K562 (cell line): ENCODE measurements around the gene POLR2L. TPM values are rescaled to one million over a fixed set of nuclear protein-coding genes. Genes with fewer than 3 reads are reported as not detected.
A peak's percentile ranks its signal among the peaks of the same experiment; 100 is the strongest.

Experiments used
- ATAC-seq: fragments of 200-7000 bp; cut with Tn5 transposase; 3 replicates; pipeline ENCODE4 v1.9.1; 2020; ENCODE audit warnings: moderate library complexity
- BruUV-seq: library from RNA; stranded (reverse); fragments of 400-500 nt; replicated peaks from 2 replicates; lab custom pipeline; 2021; lab: Mats Ljungman, UMichigan
- CTCF ChIA-PET: fragments of 300-600 bp; formaldehyde crosslinking; extraction: SDS; loops from one replicate; lab custom pipeline; 2021; ENCODE audit warnings: low intra/inter-chr PET ratio; lab: Yijun Ruan, JAX
- POLR2A ChIA-PET: fragments of 300-600, 350-650 bp; sonication (Branson Sonifier 250); formaldehyde crosslinking; extraction: SDS; loops from one replicate; lab custom pipeline; 2021; ENCODE audit warnings: antibody characterized with exemption, inconsistent platforms; lab: Yijun Ruan, JAX
- DNase-seq, 4 experiments: peaks; one replicate each; pipeline versions ENCODE4 v3.0.0 to v3.0.0-alpha.2; 2011 to 2018; ENCODE audit warnings: low spot score in 3 of 4, mixed read lengths in 3 of 4; ENCODE audit errors: extremely low read depth in 1 of 4
- FAIRE-seq: peaks from 2 replicates; lab custom pipeline; 2011; peaks lifted over from hg19 to GRCh38; lab: Jason Lieb, UNC
- H2AFZ ChIP-seq: 2 replicates; pipeline ENCODE4 v1.6.0; 2011; ENCODE audit warnings: low read depth, low read length, control low read depth, inconsistent platforms
- H3K27ac ChIP-seq: fragments of 200-600 bp; 3 replicates; pipeline ENCODE4 v1.8.0; 2011; ENCODE audit warnings: low read depth, mild to moderate bottlenecking, control low read depth, inconsistent platforms, low read length, moderate library complexity, mixed read lengths; ENCODE audit errors: extremely low read depth
- H3K27me3 ChIP-seq, 2 experiments: fragments of 300-600 bp in 1 of 2; 2 replicates in 1 of 2; 3 replicates in 1 of 2; pipeline versions ENCODE4 v1.6.0 to v1.8.0; 2011; ENCODE audit warnings: inconsistent platforms in 2 of 2, low read length in 2 of 2, mild to moderate bottlenecking in 1 of 2, mixed read lengths in 1 of 2, moderate library complexity in 1 of 2; ENCODE audit not compliant: control insufficient read depth in 2 of 2, insufficient read depth in 2 of 2
- H3K36me3 ChIP-seq: fragments of 300-600 bp; 3 replicates; pipeline ENCODE4 v1.8.0; 2011; ENCODE audit warnings: mild to moderate bottlenecking, low read length, inconsistent platforms; ENCODE audit not compliant: control insufficient read depth, insufficient read depth
- H3K4me1 ChIP-seq, 2 experiments: fragments of 200-600 bp in 1 of 2; replicated peaks in 1 of 2; 2 replicates in 1 of 2; 3 replicates in 1 of 2; pipeline versions ENCODE4 v1.5.1 to v1.8.0; 2011; ENCODE audit warnings: inconsistent platforms in 2 of 2, low read length in 2 of 2, mild to moderate bottlenecking in 1 of 2, mixed read lengths in 1 of 2, moderate library complexity in 1 of 2; ENCODE audit not compliant: control insufficient read depth in 2 of 2, insufficient read depth in 2 of 2
- H3K4me2 ChIP-seq: 2 replicates; pipeline ENCODE4 v1.6.1; 2011; ENCODE audit warnings: low read length, control low read depth, inconsistent platforms, mixed read lengths; ENCODE audit not compliant: insufficient read depth
- H3K4me3 ChIP-seq: fragments of 200-600 bp; sonication (generic), shearing (Covaris generic); 2 replicates; pipeline ENCODE4 v1.5.1; 2016; ENCODE audit warnings: control low read depth, inconsistent platforms
- H3K79me2 ChIP-seq: fragments of 200-600 bp; 3 replicates; pipeline ENCODE4 v1.8.0; 2011; ENCODE audit warnings: low read length, inconsistent platforms; ENCODE audit not compliant: control insufficient read depth, insufficient read depth
- H3K9ac ChIP-seq, 2 experiments: 2 replicates each; pipeline versions ENCODE4 v1.6.0 to v1.6.1; 2011; ENCODE audit warnings: low read depth in 2 of 2, low read length in 2 of 2, control low read depth in 1 of 2, inconsistent platforms in 1 of 2, mild to moderate bottlenecking in 1 of 2, mixed read lengths in 1 of 2; ENCODE audit not compliant: insufficient read depth in 1 of 2
- H3K9me1 ChIP-seq: one replicate; pipeline ENCODE4 v1.6.0; 2011; ENCODE audit warnings: inconsistent platforms, mild to moderate bottlenecking, low read length, moderate library complexity; ENCODE audit not compliant: control insufficient read depth, insufficient read depth
- H3K9me3 ChIP-seq: replicated peaks from 2 replicates; pipeline ENCODE4 v1.5.1; 2011; ENCODE audit warnings: low read depth, low read length, inconsistent platforms; ENCODE audit not compliant: control insufficient read depth, insufficient read depth
- H4K20me1 ChIP-seq: replicated peaks from 2 replicates; pipeline ENCODE4 v1.6.1; 2011; ENCODE audit warnings: low read length, inconsistent platforms, mixed read lengths; ENCODE audit not compliant: control insufficient read depth, insufficient read depth
- E2F5 ChIP-seq: sonication (generic); formaldehyde crosslinking; IDR thresholded peaks from 2 replicates; pipeline ENCODE4 v1.8.0; 2022; ENCODE audit warnings: mild to moderate bottlenecking, missing genetic modification reagents
- E4F1 ChIP-seq: fragments of 250-450 bp; sonication (Bioruptor Pico); IDR thresholded peaks from 2 replicates; pipeline ENCODE4 v1.5.0; 2021; ENCODE audit warnings: mild to moderate bottlenecking, borderline replicate concordance
- GABPB2 ChIP-seq: fragments of 250-450 bp; sonication (Bioruptor Pico); conservative IDR thresholded peaks from 2 replicates; pipeline ENCODE4 v1.5.1; 2021; ENCODE audit warnings: mild to moderate bottlenecking
- KAT7 ChIP-seq: sonication (generic); formaldehyde crosslinking; IDR thresholded peaks from 2 replicates; pipeline ENCODE4 v1.8.0; 2022; ENCODE audit warnings: missing genetic modification reagents, mild to moderate bottlenecking, borderline replicate concordance
- MAZ ChIP-seq, 2 experiments: fragments of 450-650 bp in 1 of 2; sonication (generic) in 1 of 2; formaldehyde crosslinking; IDR thresholded peaks in 1 of 2; conservative IDR thresholded peaks in 1 of 2; 2 replicates each; pipeline versions ENCODE4 v1.4.0 to v1.5.0; 2020; ENCODE audit warnings: mild to moderate bottlenecking in 1 of 2, missing genetic modification reagents in 1 of 2
- OTX1 ChIP-seq: fragments of 450-650 bp; formaldehyde crosslinking; IDR thresholded peaks from 2 replicates; pipeline ENCODE4 v1.4.0; 2022; ENCODE audit warnings: mild to moderate bottlenecking
- PML ChIP-seq: IDR thresholded peaks from 2 replicates; pipeline ENCODE4 v1.6.1; 2012; ENCODE audit warnings: low read length, inconsistent platforms
- POLR2AphosphoS5 ChIP-seq: IDR thresholded peaks from 2 replicates; pipeline ENCODE4 v1.6.1; 2011; ENCODE audit warnings: mild to moderate bottlenecking, low read depth, low read length, moderate library complexity; ENCODE audit not compliant: control insufficient read depth, insufficient read depth
- SP1 ChIP-seq: sonication (generic); formaldehyde crosslinking; IDR thresholded peaks from 2 replicates; pipeline ENCODE4 v1.8.1; 2022; ENCODE audit warnings: mild to moderate bottlenecking, missing genetic modification reagents
- SRF ChIP-seq, 2 experiments: fragments of 250-450, 450-650 bp in 1 of 2; sonication (Bioruptor Pico) in 1 of 2; sonication (generic) in 1 of 2; formaldehyde crosslinking; IDR thresholded peaks; 2 replicates each; pipeline versions ENCODE4 v1.5.0 to v1.5.1; 2020 to 2022; ENCODE audit warnings: mild to moderate bottlenecking in 1 of 2, missing genetic modification reagents in 1 of 2
- THAP7 ChIP-seq: fragments of 250-450 bp; sonication (Bioruptor Pico); IDR thresholded peaks from 2 replicates; pipeline ENCODE4 v1.5.0; 2021
- THRB ChIP-seq: fragments of 450-650 bp; formaldehyde crosslinking; conservative IDR thresholded peaks from 2 replicates; pipeline ENCODE4 v1.4.0; 2022; ENCODE audit warnings: mild to moderate bottlenecking, missing genetic modification characterization
- ZNF121 ChIP-seq: sonication (generic); formaldehyde crosslinking; conservative IDR thresholded peaks from 2 replicates; pipeline ENCODE4 v1.8.0; 2022; ENCODE audit warnings: missing genetic modification reagents
- ZNF253 ChIP-seq: fragments of 250-450 bp; sonication (Bioruptor Pico); conservative IDR thresholded peaks from 2 replicates; pipeline ENCODE4 v1.6.1; 2021; ENCODE audit warnings: mild to moderate bottlenecking
- ZNF280B ChIP-seq: fragments of 250-450 bp; sonication (Bioruptor Pico); IDR thresholded peaks from 2 replicates; pipeline ENCODE4 v1.5.1; 2021; ENCODE audit warnings: mild to moderate bottlenecking
- WGBS: fragments of 100-300 bp; shearing (Covaris generic); methylation state at CpG from one replicate; pipeline ENCODE4 v1.1.6; 2016; ENCODE audit warnings: low coverage, mixed read lengths; ENCODE audit not compliant: insufficient coverage; ENCODE audit errors: missing lambda C conversion rate; 5-methylcytosine and 5-hydroxymethylcytosine counted together
- in situ Hi-C: fragments of 300-500 bp; cut with MboI; formaldehyde crosslinking; loops from 4 replicates; pipeline ENCODE4 v1.15.0; 2018; ENCODE audit warnings: inconsistent platforms, mixed read lengths
- intact Hi-C: fragments of 100-400 bp; cut with micrococcal nuclease; formaldehyde crosslinking; loops from 2 replicates; pipeline ENCODE4 v1.14.2; 2022
- polyA plus RNA-seq, 8 experiments: library from polyadenylated mRNA; depleted of rRNA in 4 of 8; stranded (reverse) in 5 of 8; unstranded in 3 of 8; fragments of >200 nt; fragmentation: Nextera tagmentation in 2 of 8; fragmentation: Illumina TruSeq in 1 of 8; extraction: Ambion mirVana in 2 of 8; extraction: Trizol in 1 of 8; gene quantifications; 2 replicates each; pipeline versions ENCODE4 v1.2.1 to v1.2.3, GENCODE V29; 2011 to 2014; ENCODE audit warnings: inconsistent platforms in 1 of 8, missing spikeins in 1 of 8
- total RNA-seq, 7 experiments: library from RNA; depleted of rRNA in 6 of 7; stranded (reverse); fragments of >200 nt in 6 of 7; fragmentation: Illumina TruSeq in 2 of 7; extraction: Trizol in 2 of 7; gene quantifications; 2 replicates each; pipeline versions ENCODE4 v1.2.1 to v1.2.3, GENCODE V29; 2011 to 2021; ENCODE audit warnings: low replicate concordance in 1 of 7

POLR2L gene
- total and polyA plus RNA-seq, 9 of the 15 experiments (the other 6 are each of a cell fraction or from before 2014, with no cell fraction given): 38.3 to 688 (median 108) TPM

GRCh38 chr11:813072-813455 is 29.3 kb downstream of the POLR2L start:
- Histone ChIP-seq H3K9ac (peak overlapping the region in 1 of 2 experiments; percentile 84; a peak in 2 of 4 replicates), H3K9me3 (no peaks in the 10 kb centered on the region), H3K36me3 (peaks cover 48% of the 10 kb centered on the region), H2AFZ (no peak overlapping the region), H3K27me3 (no peaks in the 10 kb centered on the region), H4K20me1 (peaks cover 24% of the 10 kb centered on the region), H3K27ac (peak overlapping the region; percentile 39), H3K9me1 (peaks cover 3% of the 10 kb centered on the region), H3K4me1 (peaks cover 14 to 46% of the 10 kb centered on the region in 2 experiments; a peak in 4 of 5 replicates), H3K79me2 (peaks cover 56% of the 10 kb centered on the region), H3K4me3 (no peak overlapping the region), H3K4me2 (no peak overlapping the region)
- in situ Hi-C loops: no loop called here
- intact Hi-C loops: no loop called here
- ChIA-PET POLR2A (interaction anchor here (0.6 to 2.5 kb wide), 4 partner anchors 9 to 62 kb away, joined by 3 to 12 read pairs (median 4); no protein-coding TSS in a partner anchor), CTCF (no interaction called here)
- DNase-seq (no peak), ATAC-seq (no peak), FAIRE-seq (no peak)
- no TSS peak for BruUV-seq
- TF ChIP-seq E4F1 (CRISPR knock-in tag) (no peak), ZNF280B (no peak), ZNF121 (CRISPR knock-in tag) (peak; percentile 97), SP1 (CRISPR knock-in tag) (0 out of 2 replicates have a peak, but pooled peaks have one; percentile 4), GABPB2 (CRISPR knock-in tag) (peak; percentile 70; the same call in 1 of the 2 replicates), OTX1 (no peak), PML (0 out of 2 replicates have a peak, but pooled peaks have one; percentile 41), ZNF253 (CRISPR knock-in tag) (peak; percentile 67; the same call in 1 of the 2 replicates), KAT7 (CRISPR knock-in tag) (no peak), THAP7 (no peak), E2F5 (peak; percentile 79), THRB (0 out of 2 replicates have a peak, but pooled peaks have one; percentile 3), POLR2AphosphoS5 (peak; percentile 49; the same call in 1 of the 2 replicates), MAZ (CRISPR knock-in tag; conservative IDR thresholded peaks at IDR 0.05 in 1 of 2, IDR thresholded peaks at IDR 0.05 in 1 of 2) (no peak), SRF (CRISPR knock-in tag; IDR thresholded peaks at IDR 0.05) (no peak)
- WGBS: 91% methylated on average over 6 of the region's 6 CpGs
